Ishikawa (cell line): Measurements from ENCODE around the gene PKM.

Experiments used
- CEBPB ChIP-seq: IDR thresholded peaks from 2 replicates; pipeline ENCODE4 v1.6.1; 2012
- CREB1 ChIP-seq: IDR thresholded peaks from 2 replicates; pipeline ENCODE4 v1.6.1; 2012; ENCODE audit warnings: low read depth
- EGR1 ChIP-seq: IDR thresholded peaks from 2 replicates; pipeline ENCODE4 v1.6.1; 2012
- EP300 ChIP-seq: IDR thresholded peaks from 2 replicates; pipeline ENCODE4 v1.6.1; 2012; ENCODE audit warnings: borderline replicate concordance
- FOXM1 ChIP-seq: IDR thresholded peaks from 2 replicates; pipeline ENCODE4 v1.6.1; 2012; ENCODE audit warnings: low read depth, borderline replicate concordance
- NFIC ChIP-seq: IDR thresholded peaks from 2 replicates; pipeline ENCODE4 v1.6.1; 2012
- RAD21 ChIP-seq: IDR thresholded peaks from 2 replicates; pipeline ENCODE4 v1.6.1; 2012; ENCODE audit warnings: low read depth
- REST ChIP-seq: IDR thresholded peaks from 2 replicates; pipeline ENCODE4 v1.6.1; 2012; ENCODE audit warnings: low read depth, mild to moderate bottlenecking
- TAF1 ChIP-seq: IDR thresholded peaks from 2 replicates; pipeline ENCODE4 v1.6.1; 2012; ENCODE audit warnings: low read depth, mild to moderate bottlenecking
- TCF12 ChIP-seq: IDR thresholded peaks from 2 replicates; pipeline ENCODE4 v1.6.1; 2012; ENCODE audit warnings: low read depth
- TEAD4 ChIP-seq: IDR thresholded peaks from 2 replicates; pipeline ENCODE4 v1.6.1; 2012
- YY1 ChIP-seq: IDR thresholded peaks from 2 replicates; pipeline ENCODE4 v1.6.1; 2012; ENCODE audit warnings: low read depth
- ZBTB7A ChIP-seq: IDR thresholded peaks from 2 replicates; pipeline ENCODE4 v1.6.1; 2012; ENCODE audit warnings: low read depth
- TF ChIP-seq, protein P1 (sequence below): IDR thresholded peaks from 2 replicates; pipeline ENCODE4 v1.6.1; 2012
- TF ChIP-seq, protein P2 (sequence below): IDR thresholded peaks from 2 replicates; pipeline ENCODE4 v1.6.1; 2012

The PKM gene

DNA sequence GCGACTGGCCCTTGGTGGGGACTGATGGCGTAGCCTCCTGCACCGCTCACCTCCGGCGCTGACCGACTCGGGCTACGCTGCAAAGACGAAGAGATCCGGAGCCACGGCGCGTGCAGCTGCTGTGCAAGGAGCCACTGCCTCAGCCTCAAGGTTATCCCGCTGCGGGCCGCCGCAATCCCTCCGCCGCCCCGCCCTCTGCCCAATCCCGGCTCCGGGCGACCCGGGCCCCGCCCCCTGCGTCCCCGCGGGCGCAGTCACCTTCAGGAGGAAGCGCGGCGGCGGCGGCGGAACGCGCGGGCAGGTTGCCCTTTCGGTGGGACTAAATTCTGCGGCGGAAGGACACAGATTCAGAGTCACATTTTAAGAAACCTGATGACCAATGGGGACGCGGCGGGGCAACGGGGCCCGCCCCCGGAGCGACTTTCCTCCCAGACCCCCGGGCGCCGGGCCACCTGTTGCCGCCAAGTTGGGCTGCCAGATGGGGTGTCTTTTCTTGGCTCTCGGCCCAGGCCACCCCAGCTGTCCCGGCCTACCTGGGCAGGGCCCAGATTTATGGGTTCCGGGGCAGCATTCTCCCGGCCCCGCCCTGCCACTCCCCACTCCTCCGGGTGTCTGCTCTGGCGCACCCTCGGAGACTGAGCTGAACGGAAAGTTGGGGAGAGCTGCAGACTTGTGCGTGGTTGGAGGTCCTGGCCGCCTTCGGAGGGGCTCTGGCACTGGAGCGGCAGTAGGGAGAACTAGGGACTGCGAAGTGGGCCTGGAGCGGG lies at the start of gene PKM:
TSS of gene PKM (minus strand) at position 125 of the 767 bp plus-strand sequence. CDS start 12,093 bp downstream, outside the sequence.
- TF ChIP-seq CEBPB = 0 out of 2 replicates have a peak, but pooled peaks have one; percentile 5
- TF ChIP-seq TCF12 = peak; percentile 70
- TF ChIP-seq RAD21 = peak; percentile 0; the same call in 1 of the 2 replicates
- no peak; the same call in 1 of the 2 replicates for TF ChIP-seq CREB1
- TF ChIP-seq, protein P1, sequence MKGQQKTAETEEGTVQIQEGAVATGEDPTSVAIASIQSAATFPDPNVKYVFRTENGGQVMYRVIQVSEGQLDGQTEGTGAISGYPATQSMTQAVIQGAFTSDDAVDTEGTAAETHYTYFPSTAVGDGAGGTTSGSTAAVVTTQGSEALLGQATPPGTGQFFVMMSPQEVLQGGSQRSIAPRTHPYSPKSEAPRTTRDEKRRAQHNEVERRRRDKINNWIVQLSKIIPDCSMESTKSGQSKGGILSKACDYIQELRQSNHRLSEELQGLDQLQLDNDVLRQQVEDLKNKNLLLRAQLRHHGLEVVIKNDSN = no peak
- TF ChIP-seq NFIC = peak; percentile 80
- peak; percentile 65 for TF ChIP-seq TEAD4
- peak; percentile 24; the same call in 1 of the 2 replicates for TF ChIP-seq EGR1
- TF ChIP-seq EP300 = peak; percentile 50; the same call in 1 of the 2 replicates
- TF ChIP-seq, protein P2, sequence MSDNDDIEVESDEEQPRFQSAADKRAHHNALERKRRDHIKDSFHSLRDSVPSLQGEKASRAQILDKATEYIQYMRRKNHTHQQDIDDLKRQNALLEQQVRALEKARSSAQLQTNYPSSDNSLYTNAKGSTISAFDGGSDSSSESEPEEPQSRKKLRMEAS = peak; percentile 81
- TF ChIP-seq TAF1 = peak; percentile 99
- TF ChIP-seq ZBTB7A = peak; percentile 97
- peak; percentile 30; the same call in 1 of the 2 replicates for TF ChIP-seq FOXM1
- TF ChIP-seq YY1 = peak; percentile 64; the same call in 1 of the 2 replicates
- no peak for TF ChIP-seq REST

DNA sequence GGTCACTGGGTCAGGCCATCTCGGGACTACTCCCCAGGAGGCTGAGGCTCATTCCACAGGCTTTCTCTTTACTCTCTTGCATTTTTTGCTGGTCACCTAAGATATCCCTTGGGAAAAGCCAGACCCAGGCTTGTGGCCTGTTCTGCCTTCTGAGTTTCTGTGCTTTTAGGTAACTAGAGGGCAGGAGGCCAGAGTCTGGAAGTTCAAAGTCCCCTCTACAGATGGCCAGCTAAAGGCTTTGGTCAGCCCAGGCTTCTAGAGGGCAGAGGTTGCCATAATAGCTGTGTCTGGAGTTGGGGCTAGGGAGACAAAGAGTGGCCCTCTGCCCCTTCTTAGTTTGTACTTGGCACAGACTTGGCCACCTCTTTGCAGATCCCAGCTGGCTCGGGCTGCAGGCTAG lies 49.8 kb upstream of the PKM start:
- TF ChIP-seq EP300 (no peak), RAD21 (no peak), YY1 (no peak), TCF12 (no peak), EGR1 (no peak), CEBPB (no peak), ZBTB7A (no peak), TEAD4 (no peak), NFIC (no peak)
- TF ChIP-seq, protein P1 = no peak
- TF ChIP-seq, protein P2 = no peak

DNA sequence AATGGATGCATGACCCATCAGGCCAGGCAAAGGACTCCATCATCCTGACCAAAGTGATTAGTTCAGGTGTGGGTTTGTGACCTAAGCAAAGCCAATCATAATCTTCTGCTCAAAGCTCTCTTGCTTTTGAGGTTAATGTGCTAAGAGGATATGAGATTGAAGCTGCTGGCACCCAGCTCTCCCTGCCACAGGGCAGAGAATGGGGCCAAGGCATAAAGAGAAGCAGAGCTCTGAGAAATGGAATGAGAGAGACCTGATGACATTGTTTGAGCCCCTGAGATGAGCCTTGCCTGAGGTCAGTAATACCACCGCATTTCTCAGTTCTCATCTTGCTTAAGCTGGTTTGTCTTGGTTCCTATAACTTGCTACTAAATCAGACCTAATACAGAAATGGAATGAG lies 47.7 kb upstream of the PKM start:
- TF ChIP-seq YY1 (no peak), EGR1 (no peak), CEBPB (no peak), RAD21 (no peak), ZBTB7A (no peak), FOXM1 (no peak), TEAD4 (no peak), TAF1 (no peak), CREB1 (no peak), EP300 (no peak), REST (no peak), NFIC (no peak), TCF12 (no peak)
- TF ChIP-seq, protein P1 = no peak
- TF ChIP-seq, protein P2 = no peak

DNA sequence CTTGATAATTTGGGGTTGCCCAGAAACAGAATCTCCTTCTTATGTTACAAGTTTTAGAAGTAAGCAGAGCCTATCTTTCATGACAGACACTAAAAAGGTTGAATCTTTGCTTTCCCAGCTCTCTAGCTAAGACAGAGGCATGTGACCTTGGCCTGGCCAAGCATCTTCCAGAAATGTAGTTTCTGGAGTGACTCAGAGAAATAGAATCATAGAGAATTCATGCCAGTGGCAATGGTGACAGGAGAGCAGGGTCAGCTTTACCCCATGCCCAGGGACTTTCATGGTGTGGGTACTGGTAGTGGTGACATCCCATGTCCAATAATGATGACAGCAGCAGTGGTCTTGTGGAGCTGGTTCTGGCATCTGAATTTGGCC lies 45.3 kb upstream of the PKM start:
- TF ChIP-seq EP300 = no peak

- TF ChIP-seq YY1 = no peak
- no peak for TF ChIP-seq ZBTB7A
- TF ChIP-seq REST = no peak
These were observed 42.0 kb upstream of the PKM start for GRCh38 chr15:72272997-72273352.
